Measurements from ENCODE around the gene SUMO2. TPM values are rescaled to one million over a fixed set of nuclear protein-coding genes. Genes with fewer than 3 reads are reported as not detected.
A peak's percentile ranks its signal among the peaks of the same experiment; 100 is the strongest.

SUMO2 gene
- total and polyA plus RNA-seq, 8 donors: 10.7 to 141 (median 62.7) TPM

DNA sequence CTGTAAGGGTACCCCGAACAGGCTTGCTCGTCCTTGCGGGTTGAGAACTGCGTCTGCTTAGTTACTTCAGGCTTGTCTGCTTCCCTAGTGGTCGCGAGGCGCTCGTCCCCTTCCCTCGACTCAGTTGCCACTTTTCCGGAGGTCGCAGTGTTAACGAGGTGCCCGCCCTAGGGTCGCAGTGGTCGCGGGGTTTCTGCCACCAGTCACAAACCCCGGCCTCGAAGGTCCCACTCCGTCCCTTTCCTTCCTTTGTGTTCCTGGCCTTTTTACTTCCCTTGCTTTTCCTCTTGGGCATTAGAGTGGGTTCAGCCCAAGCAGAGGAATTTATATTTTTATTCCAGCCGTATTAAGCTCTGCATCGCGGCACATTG is 23.0 kb upstream of the SUMO2 start:
- Histone ChIP-seq H3K4me1 (peaks cover 14 to 33% (median 32%) of the 10 kb centered on the region in 4 donors), H3K27ac (peak overlapping the region; percentile 89 to 98 (median 92)), H3K27me3 (no peaks in the 10 kb centered on the region), H3K4me3 (peak overlapping the region; percentile 85 to 96 (median 88)), H3K36me3 (peaks cover 9 to 25% (median 21%) of the 10 kb centered on the region in 4 donors), H3K9me3 (no peaks in the 10 kb centered on the region)
- TF ChIP-seq EP300 (IDR thresholded peaks at IDR 0.05) (no peak), POLR2A (IDR thresholded peaks at IDR 0.05) (no peak), POLR2AphosphoS5 (IDR thresholded peaks at IDR 0.05) (no peak), CTCF (IDR thresholded peaks at IDR 0.05) (no peak)
- intact Hi-C loops (cut with DNase I; ENCODE audit: low total_unique reads): no loop called here
- no peak for DNase-seq
- 0 to 1% (median 0%) methylated on average over 19 to 22 of the region's 22 CpGs for WGBS, 5 donors

DNA sequence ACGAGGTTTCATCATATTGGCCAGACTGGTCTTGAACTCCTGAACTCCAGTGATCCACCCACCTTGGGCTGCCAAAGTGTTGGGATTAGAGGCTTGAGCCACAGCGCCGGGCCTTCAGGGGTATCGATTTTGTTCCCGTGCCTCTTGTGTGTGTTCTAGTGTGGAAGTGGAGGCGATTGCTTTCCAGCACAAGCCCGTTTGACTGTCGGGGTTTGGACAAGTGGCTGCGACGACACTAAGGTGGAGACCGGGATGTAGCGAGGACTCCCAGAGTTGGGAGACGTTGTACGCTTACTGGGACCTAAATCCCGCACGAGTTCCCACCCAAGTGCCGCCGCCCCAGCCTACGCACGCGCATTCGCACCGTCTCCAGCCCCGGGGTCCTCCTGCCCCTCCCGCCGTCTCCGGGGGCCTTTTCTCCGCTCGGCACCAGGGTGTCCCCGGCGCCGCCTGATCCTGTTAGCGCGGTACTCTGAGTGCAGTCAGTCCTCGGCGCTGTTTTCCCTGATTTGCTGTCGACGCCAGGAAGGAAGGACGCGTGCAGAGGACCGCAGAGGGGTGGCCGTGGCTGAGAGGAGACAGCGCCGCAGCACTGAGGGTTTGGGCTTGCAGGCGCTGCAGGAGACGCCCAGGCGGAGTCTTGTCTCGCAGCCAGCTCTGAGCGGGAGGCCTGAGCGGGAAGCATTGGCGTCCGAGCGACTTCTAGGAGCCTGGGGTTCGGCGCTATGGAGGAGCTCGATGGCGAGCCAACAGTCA is 22.5 kb upstream of the SUMO2 start, which contains the start of gene NUP85:
Gene NUP85, plus strand, starts transcription at position 643 of the 756 bp plus-strand sequence. Its CDS starts 83 bp downstream, at position 726.
- Histone ChIP-seq H3K27ac (peak within 1 kb of the TSS; percentile 89 to 98 (median 92)), H3K27me3 (no peaks in the 10 kb centered on the region), H3K4me3 (peak within 1 kb of the TSS; percentile 85 to 96 (median 88)), H3K36me3 (peaks cover 5 to 19% (median 15%) of the 10 kb centered on the region in 4 donors), H3K9me3 (no peaks in the 10 kb centered on the region), H3K4me1 (peaks cover 14 to 33% (median 32%) of the 10 kb centered on the region in 4 donors)
- WGBS, 5 donors: 0% methylated on average over 41 to 57 of the region's 57 CpGs
- intact Hi-C loops (cut with DNase I; ENCODE audit: low total_unique reads): no loop called here
- TF ChIP-seq EP300 (IDR thresholded peaks at IDR 0.05) (no peak), POLR2AphosphoS5 (IDR thresholded peaks at IDR 0.05) (peak; percentile 30 to 77 (median 72)), POLR2A (IDR thresholded peaks at IDR 0.05) (peak in 1 of 4 donors; percentile 18), CTCF (IDR thresholded peaks at IDR 0.05) (peak in 2 of 7 experiments; percentile 8 to 11)
- peak; percentile 92 to 98 for DNase-seq

DNA sequence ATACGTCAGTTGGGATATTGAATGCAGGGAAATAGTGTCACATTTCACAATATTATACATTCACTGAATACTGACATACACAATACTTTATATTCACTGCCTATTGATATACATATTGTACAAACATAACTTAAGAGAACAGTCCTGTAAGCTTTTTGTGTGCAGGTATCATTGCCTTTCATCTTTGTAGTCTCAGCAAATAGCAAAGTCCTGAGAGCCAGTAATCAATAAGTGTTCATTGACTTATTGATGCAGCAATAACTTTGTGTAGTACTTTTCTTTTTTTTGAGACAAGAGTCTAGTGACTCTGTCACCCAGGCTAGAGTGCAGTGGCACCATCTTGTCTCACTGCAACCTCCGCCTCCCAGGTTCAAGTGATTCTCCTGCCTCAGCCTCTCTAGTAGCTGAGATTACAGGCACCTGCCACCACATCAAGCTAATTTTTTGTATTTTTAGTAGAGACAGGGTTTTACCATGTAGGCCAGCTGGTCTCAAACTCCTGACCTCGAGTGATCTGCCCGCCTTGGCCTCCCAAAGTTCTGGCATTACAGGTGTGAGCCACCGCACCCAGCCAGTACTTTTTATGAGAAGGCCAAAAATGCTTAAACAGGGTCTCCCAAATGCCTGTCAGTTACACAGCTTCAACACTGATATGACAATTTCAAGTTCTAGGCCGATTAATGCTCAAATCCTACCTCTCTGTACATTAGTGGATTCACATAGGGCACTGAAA is 17.3 kb upstream of the SUMO2 start:
- no peak for TF ChIP-seq POLR2AphosphoS5 (IDR thresholded peaks at IDR 0.05)
- no peak for TF ChIP-seq CTCF (IDR thresholded peaks at IDR 0.05)
- TF ChIP-seq POLR2A (IDR thresholded peaks at IDR 0.05): no peak
- TF ChIP-seq EP300 (IDR thresholded peaks at IDR 0.05): no peak
- Histone ChIP-seq H3K4me3 (no peak overlapping the region), H3K4me1 (peaks cover 0 to 11% (median 8%) of the 10 kb centered on the region in 4 donors), H3K9me3 (no peaks in the 10 kb centered on the region), H3K36me3 (no peaks in the 10 kb centered on the region), H3K27me3 (no peaks in the 10 kb centered on the region), H3K27ac (no peak overlapping the region)
- 86 to 94% (median 93%) methylated on average over 6 of the region's 6 CpGs for WGBS, 5 donors
- no peak for DNase-seq
- intact Hi-C loops (cut with DNase I; ENCODE audit: low total_unique reads): no loop called here

DNA sequence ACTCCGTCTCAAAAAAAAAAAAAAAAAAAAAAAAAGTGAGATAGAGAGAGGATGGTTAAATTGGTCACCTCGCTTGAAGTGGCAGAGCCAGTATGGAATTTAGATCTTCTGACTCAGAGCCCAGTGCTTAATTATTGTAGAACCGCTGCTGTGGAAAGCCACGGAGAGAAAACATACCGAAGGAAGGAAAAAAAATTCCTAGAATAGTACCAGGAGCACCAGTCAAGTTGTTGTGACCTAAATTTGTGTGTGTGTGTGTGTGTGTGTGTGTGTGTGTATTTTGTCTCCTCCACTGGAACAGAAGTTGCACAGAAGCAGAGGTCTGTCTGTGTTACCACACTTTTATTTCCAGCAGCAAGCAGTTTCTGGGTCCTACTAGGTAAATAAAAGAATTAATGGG is 12.1 kb upstream of the SUMO2 start:
- intact Hi-C loops (cut with DNase I; ENCODE audit: low total_unique reads): no loop called here
- 72 to 90% (median 77%) methylated on average over 4 of the region's 5 CpGs for WGBS, 5 donors

More for the DNA sequence above, 12.1 kb upstream of the SUMO2 start:
- no peak for DNase-seq
- no peak overlapping the region for H3K27ac ChIP-seq
- no peaks in the 10 kb centered on the region for H3K4me1 ChIP-seq
- TF ChIP-seq CTCF (IDR thresholded peaks at IDR 0.05) (no peak), EP300 (IDR thresholded peaks at IDR 0.05) (no peak), POLR2AphosphoS5 (IDR thresholded peaks at IDR 0.05) (no peak), POLR2A (IDR thresholded peaks at IDR 0.05) (no peak)
- no peaks in the 10 kb centered on the region for H3K9me3 ChIP-seq
- no peaks in the 10 kb centered on the region for H3K27me3 ChIP-seq
- no peak overlapping the region for H3K4me3 ChIP-seq
- H3K36me3 ChIP-seq: no peaks in the 10 kb centered on the region

Data from stomach (tissue), 9 donors.